ENCODE data around the gene QSOX1. TPM values are rescaled to one million over a fixed set of nuclear protein-coding genes. Genes with fewer than 3 reads are reported as not detected.
"Not testable (repeated sequence)": the region's sequence is repeated elsewhere in the genome, so short reads cannot be mapped to it uniquely, and the experiment has no call there.

The QSOX1 gene
- polyA plus RNA-seq, 4 donors: 52.7 to 73.5 (median 63.2) TPM

GRCh38 chr1:180186831-180187230 lies 32.2 kb downstream of the QSOX1 start:
- no peak for DNase-seq (ENCODE audit: low read depth in 4 of 4, low spot score in 2 of 4)

DNA sequence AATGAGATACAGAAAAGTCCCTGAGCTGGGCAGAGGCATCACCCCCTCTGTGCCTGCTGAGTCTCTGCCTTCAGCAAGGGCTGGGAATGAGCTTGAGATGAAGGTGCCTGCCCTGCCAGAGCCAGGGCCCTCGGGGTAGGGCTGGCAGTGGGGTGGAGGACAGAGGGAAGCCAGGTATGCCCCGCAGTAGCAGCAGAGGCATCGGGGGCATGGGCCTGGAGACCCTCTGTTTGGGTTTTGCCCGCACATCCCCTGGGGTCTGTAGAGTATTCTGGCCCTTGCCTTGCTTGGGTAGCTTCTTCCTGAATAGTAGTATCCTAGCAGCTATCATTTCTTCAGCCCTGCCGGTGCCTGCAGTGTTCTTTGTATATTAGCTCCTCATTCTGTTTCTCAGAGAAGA lies 33.0 kb downstream of the QSOX1 start:
- DNase-seq (ENCODE audit: low read depth in 4 of 4, low spot score in 2 of 4): no peak

GRCh38 chr1:180188091-180188506 lies 33.4 kb downstream of the QSOX1 start:
- peak in 2 of 4 donors; percentile 46 to 60 for DNase-seq (ENCODE audit: low read depth in 4 of 4, low spot score in 2 of 4)

DNA sequence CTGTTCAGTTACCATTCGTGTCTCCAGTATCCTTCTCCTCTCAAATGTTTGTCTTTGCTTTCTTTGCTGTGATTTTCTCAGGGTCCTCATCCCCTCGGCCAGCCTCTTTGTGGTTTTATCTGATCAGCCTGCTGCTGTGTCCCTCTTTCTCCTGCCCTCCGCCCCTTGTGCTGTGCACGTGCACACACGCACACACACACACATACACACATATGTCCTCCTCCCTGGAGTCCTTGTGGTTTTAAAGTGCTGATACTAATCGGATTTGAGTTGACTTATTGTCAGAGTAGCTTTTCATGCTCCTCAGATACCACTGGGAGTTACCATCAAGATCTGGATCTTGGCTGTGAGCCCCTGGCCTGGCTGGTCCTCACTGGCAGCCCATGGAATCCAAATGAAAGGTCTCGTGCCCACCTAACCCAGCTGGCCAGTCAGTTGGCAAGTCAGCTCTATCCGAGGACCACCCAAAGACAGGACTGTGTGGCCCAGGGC lies 34.1 kb downstream of the QSOX1 start:
- DNase-seq (ENCODE audit: low read depth in 4 of 4, low spot score in 2 of 4): no peak

DNA sequence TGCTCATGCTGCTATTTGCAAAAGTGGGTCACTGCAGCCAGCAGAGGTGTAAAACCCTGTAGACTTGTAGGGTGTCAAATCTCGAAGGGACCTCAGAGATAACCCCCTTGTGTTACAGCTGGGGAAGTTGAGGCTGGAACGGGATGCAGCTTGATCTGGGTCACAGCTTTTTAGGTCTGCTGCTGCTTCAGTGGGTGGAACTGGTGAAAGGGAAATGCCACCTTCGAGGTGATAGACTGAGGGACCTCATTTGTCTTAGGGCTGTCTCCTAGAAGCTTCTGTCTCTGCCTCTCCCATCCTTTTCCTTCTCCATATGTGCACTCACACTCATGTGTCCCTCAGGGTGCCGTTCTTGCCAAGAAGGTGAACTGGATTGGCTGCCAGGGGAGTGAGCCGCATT lies 35.4 kb downstream of the QSOX1 start:
- no peak for DNase-seq (ENCODE audit: low read depth in 4 of 4, low spot score in 2 of 4)

DNA sequence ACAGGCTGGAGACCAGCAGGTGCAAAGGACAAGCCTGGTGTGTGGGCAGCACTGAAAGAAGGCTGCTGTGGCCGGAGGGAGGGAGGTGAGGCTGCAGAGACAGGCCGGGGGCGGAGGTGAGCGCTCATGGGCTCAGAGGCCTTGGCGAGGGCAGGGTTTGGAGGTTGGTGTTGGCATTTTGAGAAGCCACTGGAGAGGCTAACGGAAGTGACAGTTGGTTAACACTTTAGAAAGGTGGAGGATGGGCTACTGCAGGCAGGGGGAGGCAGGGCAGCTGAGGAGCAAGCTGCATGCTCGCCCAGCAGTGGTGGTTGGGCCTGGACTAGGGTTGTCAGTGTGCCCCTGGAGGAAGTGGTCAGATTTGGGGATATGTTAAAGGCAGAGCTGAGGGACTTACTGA lies 37.5 kb downstream of the QSOX1 start:
- DNase-seq (ENCODE audit: low read depth in 4 of 4, low spot score in 2 of 4): no peak

GRCh38 chr1:180193141-180194047 lies 38.7 kb downstream of the QSOX1 start:
- DNase-seq (ENCODE audit: low read depth in 4 of 4, low spot score in 2 of 4): no peak

- DNase-seq (ENCODE audit: low read depth in 4 of 4, low spot score in 2 of 4): no peak
Observed at GRCh38 chr1:180194048-180194425, 39.4 kb downstream of the QSOX1 start.

DNA sequence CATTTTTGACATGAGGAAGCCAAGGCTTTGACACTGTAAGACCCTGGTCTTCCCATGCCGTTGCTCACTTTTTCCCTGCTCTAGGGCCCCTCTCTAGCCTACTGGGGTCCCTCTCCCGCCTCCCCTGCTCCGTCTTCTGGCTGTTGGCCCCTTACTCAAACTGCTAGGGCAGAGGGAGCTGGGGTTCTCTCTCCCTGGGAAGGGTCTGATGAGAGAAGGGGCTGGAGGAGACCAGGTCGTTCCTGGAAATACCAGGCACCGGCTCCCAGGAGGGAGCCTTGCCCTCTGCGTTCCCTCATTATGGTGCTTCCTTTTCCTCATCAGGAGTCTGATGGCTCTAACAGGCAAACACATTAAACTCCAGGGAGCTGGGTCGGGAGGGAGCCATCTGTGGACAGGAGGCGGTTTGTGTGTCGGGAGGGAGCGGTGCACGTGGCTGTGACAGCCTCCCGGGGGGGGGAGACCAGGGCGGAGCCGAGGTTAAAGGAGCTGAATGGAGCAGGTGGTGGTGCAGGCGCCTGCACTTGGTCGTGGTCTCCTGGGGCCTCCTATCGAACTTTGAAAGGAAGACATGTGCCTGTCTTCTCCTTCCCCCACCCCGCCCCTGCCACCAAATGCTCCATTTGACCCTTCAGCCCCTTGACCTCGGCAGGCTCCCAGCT lies 40.0 kb downstream of the QSOX1 start:
- DNase-seq (ENCODE audit: low read depth in 4 of 4, low spot score in 2 of 4): no peak

- DNase-seq (ENCODE audit: low read depth in 4 of 4, low spot score in 2 of 4): no peak
Observed at GRCh38 chr1:180195401-180195800, 40.7 kb downstream of the QSOX1 start.

GRCh38 chr1:180195916-180196315 lies 41.2 kb downstream of the QSOX1 start:
- DNase-seq (ENCODE audit: low read depth in 4 of 4, low spot score in 2 of 4): no peak

- DNase-seq (ENCODE audit: low read depth in 4 of 4, low spot score in 2 of 4): no peak
Observed at GRCh38 chr1:180196436-180197003, 41.9 kb downstream of the QSOX1 start.

GRCh38 chr1:180197231-180197630 lies 42.6 kb downstream of the QSOX1 start:
- no peak for DNase-seq (ENCODE audit: low read depth in 4 of 4, low spot score in 2 of 4)

DNA sequence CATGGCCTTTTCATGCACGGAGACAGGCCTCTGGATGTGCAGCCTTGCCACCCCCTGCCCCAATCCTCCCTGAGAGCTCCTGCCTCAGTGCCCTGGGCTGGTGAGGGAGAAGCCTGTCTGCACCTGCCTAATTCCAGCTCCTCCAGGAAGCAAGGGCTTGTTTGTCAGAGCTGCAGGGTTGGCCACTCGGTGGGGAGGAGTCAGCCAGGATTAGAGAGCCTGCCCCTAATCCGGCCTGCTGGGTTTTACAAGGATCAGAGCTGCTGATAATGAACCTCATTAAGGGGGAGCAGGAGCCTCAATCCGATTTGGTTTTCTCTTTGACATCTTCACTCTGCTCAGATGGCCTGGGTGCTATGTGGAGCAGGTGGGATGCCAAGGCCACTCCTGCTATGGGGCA lies 43.5 kb downstream of the QSOX1 start:
- DNase-seq (ENCODE audit: low read depth in 4 of 4, low spot score in 2 of 4): no peak

DNA sequence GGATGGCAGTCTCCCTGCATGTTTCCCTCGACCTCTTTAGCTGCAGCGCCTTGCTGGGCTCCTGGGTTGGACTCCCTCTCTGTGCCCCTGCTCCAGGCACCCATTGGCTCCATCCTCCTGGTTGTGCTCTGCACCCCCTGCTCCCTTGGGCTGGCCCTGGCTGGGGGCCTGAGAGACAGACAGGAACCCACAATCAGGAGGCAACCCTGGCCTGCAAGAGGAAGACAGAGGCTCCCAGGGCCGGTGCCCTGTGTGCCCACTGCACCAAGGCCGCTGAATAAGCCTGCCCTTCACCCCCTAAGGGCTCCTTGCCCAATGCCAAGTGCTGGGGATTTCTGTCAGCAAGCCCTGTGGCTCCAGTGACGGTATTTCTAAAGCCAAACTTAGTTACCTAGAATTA lies 43.9 kb downstream of the QSOX1 start:
- no peak for DNase-seq (ENCODE audit: low read depth in 4 of 4, low spot score in 2 of 4)

DNA sequence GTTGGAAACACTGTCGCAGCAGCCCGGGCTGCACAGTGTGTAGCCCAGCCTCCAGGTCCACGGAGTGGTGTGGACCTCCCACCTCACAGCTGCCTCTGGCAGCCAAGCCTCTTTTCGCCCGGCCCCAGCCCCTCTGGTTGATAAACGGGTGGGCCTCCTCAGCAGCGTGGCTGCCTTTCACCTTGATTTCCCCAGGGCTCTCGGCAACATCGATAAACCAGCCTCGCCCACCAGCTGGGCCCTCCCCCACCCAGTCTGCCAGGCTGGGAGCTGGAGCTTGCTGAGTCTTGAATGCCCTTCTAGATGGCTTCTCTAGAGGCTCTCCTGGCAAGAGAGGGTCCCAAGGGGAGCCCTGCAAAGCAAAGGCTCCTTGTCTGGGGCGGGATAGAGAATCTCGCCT lies 44.3 kb downstream of the QSOX1 start:
- DNase-seq (ENCODE audit: low read depth in 4 of 4, low spot score in 2 of 4): no peak

DNA sequence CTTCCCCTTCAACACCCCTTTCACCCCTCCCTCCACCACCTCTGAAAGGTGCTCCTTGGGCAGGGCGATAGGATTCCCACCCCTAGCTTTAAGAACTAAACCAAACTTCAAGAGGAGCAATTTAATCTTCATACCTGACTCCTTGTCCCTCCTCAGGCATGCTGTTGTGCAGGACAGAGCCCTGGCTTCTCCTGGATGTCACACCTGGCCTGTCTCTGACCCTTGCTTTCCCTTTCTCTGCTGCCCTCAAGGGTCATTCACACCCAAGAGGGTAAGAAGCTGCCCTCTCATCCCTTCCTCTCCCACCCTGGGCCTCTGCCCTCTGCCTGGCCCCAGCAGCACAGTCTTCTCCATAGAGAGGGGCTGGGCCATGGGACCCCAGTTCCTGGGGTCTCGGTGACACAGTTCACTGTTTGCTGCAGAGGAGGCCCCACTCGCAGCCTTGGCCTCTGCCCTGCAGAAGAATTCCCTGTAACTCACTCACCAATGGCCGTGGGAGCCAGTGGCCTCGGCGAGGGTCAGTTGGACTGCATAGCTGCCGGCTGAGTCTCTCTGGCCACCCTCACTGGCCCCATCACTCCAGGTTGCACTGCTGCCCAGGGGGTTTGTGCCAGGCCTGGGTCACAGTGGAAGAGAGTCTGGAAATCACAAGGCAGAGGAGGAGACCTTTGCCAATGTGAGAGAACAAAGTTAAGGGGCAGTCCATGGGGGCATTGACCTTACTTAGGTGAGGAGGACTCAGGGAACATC lies 47.0 kb downstream of the QSOX1 start:
- no peak for DNase-seq (ENCODE audit: low read depth in 4 of 4, low spot score in 2 of 4)

- not testable (repeated sequence) for DNase-seq (ENCODE audit: low read depth in 4 of 4, low spot score in 2 of 4)
Observed at GRCh38 chr1:180202588-180202987, 47.9 kb downstream of the QSOX1 start.

GRCh38 chr1:180204231-180204630 lies 49.6 kb downstream of the QSOX1 start:
- DNase-seq (ENCODE audit: low read depth in 4 of 4, low spot score in 2 of 4): no peak

DNA sequence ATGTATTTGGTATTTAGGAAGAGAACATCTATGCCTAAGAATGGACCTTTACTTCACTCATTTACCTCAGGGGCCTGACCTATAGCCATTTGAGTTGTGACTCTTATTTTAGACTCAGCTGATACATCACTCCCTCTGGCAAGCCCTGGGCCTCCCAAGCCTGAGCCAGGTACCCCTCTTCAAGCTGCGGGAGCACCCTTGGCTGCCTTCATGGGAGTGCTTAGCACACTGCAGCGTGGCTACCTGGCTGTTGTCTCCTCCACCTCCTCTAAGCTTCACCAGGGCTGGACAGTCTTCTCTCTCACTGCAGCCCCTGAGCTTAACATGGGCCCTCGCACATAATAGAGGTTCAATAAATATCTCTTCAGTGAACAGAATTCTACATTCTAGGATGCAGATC lies 51.9 kb downstream of the QSOX1 start:
- DNase-seq (ENCODE audit: low read depth in 4 of 4, low spot score in 2 of 4): no peak

GRCh38 chr1:180208264-180208663 lies 53.6 kb downstream of the QSOX1 start:
- DNase-seq (ENCODE audit: low read depth in 4 of 4, low spot score in 2 of 4): no peak
